GM23248 (cell line): ENCODE measurements around the gene SRC. TPM values are rescaled to one million over a fixed set of nuclear protein-coding genes. Genes with fewer than 3 reads are reported as not detected.

ENCODE experiments used
- DNase-seq: peaks from one replicate; pipeline ENCODE4 v3.0.0-alpha.2; 2015
- H2AFZ ChIP-seq: fragments of 200-600 bp; sonication (generic); 2 replicates; pipeline ENCODE4 v1.6.1; 2016; ENCODE audit warnings: antibody characterized with exemption
- H3F3A ChIP-seq: fragments of 200-600 bp; sonication (generic); 2 replicates; pipeline ENCODE4 v1.6.1; 2016; ENCODE audit warnings: mild to moderate bottlenecking, antibody characterized with exemption, mixed run types; ENCODE audit not compliant: insufficient read depth
- H3K27ac ChIP-seq: fragments of 200-600 bp; sonication (generic); 2 replicates; pipeline ENCODE4 v1.5.1; 2016; ENCODE audit warnings: mild to moderate bottlenecking
- H3K27me3 ChIP-seq: fragments of 200-600 bp; sonication (generic); replicated peaks from 2 replicates; pipeline ENCODE4 v1.6.1; 2016; ENCODE audit warnings: mild to moderate bottlenecking; ENCODE audit not compliant: insufficient read depth
- H3K36me3 ChIP-seq: fragments of 200-600 bp; sonication (generic); 2 replicates; pipeline ENCODE4 v1.6.1; 2016; ENCODE audit warnings: low read depth, mild to moderate bottlenecking
- H3K4me1 ChIP-seq: fragments of 200-600 bp; sonication (generic); 2 replicates; pipeline ENCODE4 v1.6.1; 2016; ENCODE audit warnings: mild to moderate bottlenecking; ENCODE audit not compliant: insufficient read depth
- H3K4me2 ChIP-seq: fragments of 200-600 bp; sonication (generic); one replicate; pipeline ENCODE4 v1.6.1; 2016; ENCODE audit warnings: mild to moderate bottlenecking; ENCODE audit not compliant: unreplicated experiment
- H3K4me3 ChIP-seq: fragments of 200-600 bp; sonication (generic); 2 replicates; pipeline ENCODE4 v1.5.1; 2016; ENCODE audit warnings: mild to moderate bottlenecking
- H3K79me2 ChIP-seq: fragments of 200-600 bp; sonication (generic); 2 replicates; pipeline ENCODE4 v1.6.1; 2016; ENCODE audit warnings: mild to moderate bottlenecking; ENCODE audit not compliant: insufficient read depth
- H3K9ac ChIP-seq: fragments of 200-600 bp; sonication (generic); 2 replicates; pipeline ENCODE4 v1.6.1; 2016; ENCODE audit warnings: mild to moderate bottlenecking
- H3K9me2 ChIP-seq: fragments of 200-600 bp; sonication (generic); 2 replicates; pipeline ENCODE4 v1.6.1; 2016; ENCODE audit warnings: mixed run types, mild to moderate bottlenecking, moderate library complexity; ENCODE audit not compliant: insufficient read depth
- H3K9me3 ChIP-seq: fragments of 200-600 bp; sonication (generic); one replicate; pipeline ENCODE4 v1.6.1; 2017; ENCODE audit warnings: low read depth
- H4K20me1 ChIP-seq: fragments of 200-600 bp; sonication (generic); 2 replicates; pipeline ENCODE4 v1.6.0; 2016; ENCODE audit not compliant: insufficient read depth
- EZH2 ChIP-seq: fragments of 200-600 bp; sonication (generic); IDR thresholded peaks from 2 replicates; pipeline ENCODE4 v1.6.1; 2018; ENCODE audit warnings: antibody characterized with exemption, mild to moderate bottlenecking; ENCODE audit not compliant: insufficient read depth, poor library complexity, severe bottlenecking
- EZH2phosphoT487 ChIP-seq: fragments of 200-600 bp; sonication (generic); IDR thresholded peaks from 2 replicates; pipeline ENCODE4 v1.6.1; 2018; ENCODE audit warnings: antibody characterized with exemption, moderate library complexity, mild to moderate bottlenecking, low read depth; ENCODE audit not compliant: insufficient read depth
- WGBS, 2 experiments: methylation state at CpG; one replicate each; pipeline ENCODE4 v1.1.6; 2015 to 2017; ENCODE audit warnings: low lambda C conversion rate in 2 of 2, low coverage in 1 of 2; ENCODE audit errors: missing lambda C conversion rate in 2 of 2; 5-methylcytosine and 5-hydroxymethylcytosine counted together
- in situ Hi-C: fragments of 300-500 bp; cut with MboI; formaldehyde crosslinking; loops from 2 replicates; pipeline ENCODE4 v1.15.0; 2020
- polyA plus RNA-seq: library from polyadenylated mRNA; unstranded; fragments of >200 nt; fragmentation: Nextera tagmentation; extraction: Ambion mirVana; gene quantifications from 2 replicates; pipeline ENCODE4 v1.2.1, GENCODE V29; 2016
- total RNA-seq: library from RNA; depleted of rRNA; stranded (reverse); fragments of >200 nt; shearing (Covaris generic); gene quantifications from 2 replicates; pipeline ENCODE4 v1.2.3, GENCODE V29; 2014

The SRC gene
- total and polyA plus RNA-seq, 2 experiments from 2014 or later: 17.0 to 28.6 TPM

GRCh38 chr20:37298190-37298939, 47.6 kb upstream of the SRC start:
- peak; percentile 77 for DNase-seq
- Histone ChIP-seq H4K20me1 (no peaks in the 10 kb centered on the region), H2AFZ (no peak overlapping the region), H3K4me1 (peaks cover 66% of the 10 kb centered on the region), H3K4me2 (peak overlapping the region; percentile 44), H3K9ac (no peak overlapping the region), H3K27ac (peak overlapping the region; percentile 93), H3K36me3 (peaks cover 15% of the 10 kb centered on the region; the same call in 1 of the 2 replicates), H3K9me2 (no peaks in the 10 kb centered on the region), H3F3A (peaks cover 56% of the 10 kb centered on the region), H3K4me3 (no peak overlapping the region), H3K79me2 (peaks cover 81% of the 10 kb centered on the region), H3K9me3 (no peaks in the 10 kb centered on the region), H3K27me3 (no peaks in the 10 kb centered on the region)
- in situ Hi-C loops: no loop called here
- no peak for TF ChIP-seq EZH2phosphoT487
- no peak for TF ChIP-seq EZH2
- WGBS, 2 experiments: 50 to 52% methylated on average over 6 of the region's 6 CpGs

GRCh38 chr20:37299718-37300528, 46.0 kb upstream of the SRC start:
- Histone ChIP-seq H3K9me3 (no peaks in the 10 kb centered on the region), H4K20me1 (no peaks in the 10 kb centered on the region), H3K9me2 (no peaks in the 10 kb centered on the region), H3K36me3 (peaks cover 22% of the 10 kb centered on the region; the same call in 1 of the 2 replicates), H3K4me2 (peak overlapping the region; percentile 43), H2AFZ (no peak overlapping the region), H3K27ac (peak overlapping the region; percentile 38), H3F3A (peaks cover 41% of the 10 kb centered on the region), H3K9ac (no peak overlapping the region), H3K79me2 (peaks cover 77% of the 10 kb centered on the region), H3K27me3 (no peaks in the 10 kb centered on the region), H3K4me3 (no peak overlapping the region), H3K4me1 (peaks cover 52% of the 10 kb centered on the region)
- peak; percentile 82 for DNase-seq
- no peak for TF ChIP-seq EZH2
- in situ Hi-C loops: no loop called here
- 86 to 89% methylated on average over 6 of the region's 6 CpGs for WGBS, 2 experiments

- no peaks in the 10 kb centered on the region for H3K9me2 ChIP-seq
- H3K9me3 ChIP-seq: no peaks in the 10 kb centered on the region
- H3K27me3 ChIP-seq: no peaks in the 10 kb centered on the region
- in situ Hi-C loops: no loop called here
- DNase-seq: no peak
- H3K4me3 ChIP-seq: no peak overlapping the region
- no peak overlapping the region for H2AFZ ChIP-seq
- peaks cover 22% of the 10 kb centered on the region; the same call in 1 of the 2 replicates for H3K36me3 ChIP-seq
- peaks cover 31% of the 10 kb centered on the region for H3F3A ChIP-seq
- peaks cover 78% of the 10 kb centered on the region for H3K79me2 ChIP-seq
- H3K4me1 ChIP-seq: peaks cover 41% of the 10 kb centered on the region
- H4K20me1 ChIP-seq: no peaks in the 10 kb centered on the region
- H3K27ac ChIP-seq: no peak overlapping the region
- 90 to 97% methylated on average over 8 to 9 of the region's 9 CpGs for WGBS, 2 experiments
- H3K4me2 ChIP-seq: no peak overlapping the region
- H3K9ac ChIP-seq: no peak overlapping the region
- no peak for TF ChIP-seq EZH2
- TF ChIP-seq EZH2phosphoT487: no peak
Measured at GRCh38 chr20:37301120-37301519, 44.8 kb upstream of the SRC start.

- H3K9me2 ChIP-seq: no peaks in the 10 kb centered on the region
- peaks cover 26% of the 10 kb centered on the region for H3F3A ChIP-seq
- peaks cover 22% of the 10 kb centered on the region; the same call in 1 of the 2 replicates for H3K36me3 ChIP-seq
- 100% methylated on average over 3 of the region's 3 CpGs for WGBS, 2 experiments
- H3K27me3 ChIP-seq: no peaks in the 10 kb centered on the region
- no peak for TF ChIP-seq EZH2phosphoT487
- no peak for TF ChIP-seq EZH2
- no peak overlapping the region for H3K4me2 ChIP-seq
- no peak overlapping the region for H2AFZ ChIP-seq
- no peaks in the 10 kb centered on the region for H3K9me3 ChIP-seq
- no peaks in the 10 kb centered on the region for H4K20me1 ChIP-seq
- H3K27ac ChIP-seq: no peak overlapping the region
- in situ Hi-C loops: no loop called here
- peaks cover 78% of the 10 kb centered on the region for H3K79me2 ChIP-seq
- no peak overlapping the region for H3K9ac ChIP-seq
- DNase-seq: no peak
- H3K4me1 ChIP-seq: peaks cover 36% of the 10 kb centered on the region
- no peak overlapping the region for H3K4me3 ChIP-seq
Measured at GRCh38 chr20:37301558-37301957, 44.4 kb upstream of the SRC start.
